Stimulated activated CD4-positive, alpha-beta T cell treated with anti-CD3 and anti-CD28 coated beads, TNF-alpha, amount 100 ng/mL, for 1 hour (primary cell): ENCODE data around the gene LRIG1.

Source experiments
- DNase-seq, 3 donors: peaks; one replicate each; pipeline ENCODE4 v3.0.0-alpha.2; 2020; ENCODE audit warnings: low read depth in 3 of 3, low spot score in 1 of 3

The LRIG1 gene, protein sequence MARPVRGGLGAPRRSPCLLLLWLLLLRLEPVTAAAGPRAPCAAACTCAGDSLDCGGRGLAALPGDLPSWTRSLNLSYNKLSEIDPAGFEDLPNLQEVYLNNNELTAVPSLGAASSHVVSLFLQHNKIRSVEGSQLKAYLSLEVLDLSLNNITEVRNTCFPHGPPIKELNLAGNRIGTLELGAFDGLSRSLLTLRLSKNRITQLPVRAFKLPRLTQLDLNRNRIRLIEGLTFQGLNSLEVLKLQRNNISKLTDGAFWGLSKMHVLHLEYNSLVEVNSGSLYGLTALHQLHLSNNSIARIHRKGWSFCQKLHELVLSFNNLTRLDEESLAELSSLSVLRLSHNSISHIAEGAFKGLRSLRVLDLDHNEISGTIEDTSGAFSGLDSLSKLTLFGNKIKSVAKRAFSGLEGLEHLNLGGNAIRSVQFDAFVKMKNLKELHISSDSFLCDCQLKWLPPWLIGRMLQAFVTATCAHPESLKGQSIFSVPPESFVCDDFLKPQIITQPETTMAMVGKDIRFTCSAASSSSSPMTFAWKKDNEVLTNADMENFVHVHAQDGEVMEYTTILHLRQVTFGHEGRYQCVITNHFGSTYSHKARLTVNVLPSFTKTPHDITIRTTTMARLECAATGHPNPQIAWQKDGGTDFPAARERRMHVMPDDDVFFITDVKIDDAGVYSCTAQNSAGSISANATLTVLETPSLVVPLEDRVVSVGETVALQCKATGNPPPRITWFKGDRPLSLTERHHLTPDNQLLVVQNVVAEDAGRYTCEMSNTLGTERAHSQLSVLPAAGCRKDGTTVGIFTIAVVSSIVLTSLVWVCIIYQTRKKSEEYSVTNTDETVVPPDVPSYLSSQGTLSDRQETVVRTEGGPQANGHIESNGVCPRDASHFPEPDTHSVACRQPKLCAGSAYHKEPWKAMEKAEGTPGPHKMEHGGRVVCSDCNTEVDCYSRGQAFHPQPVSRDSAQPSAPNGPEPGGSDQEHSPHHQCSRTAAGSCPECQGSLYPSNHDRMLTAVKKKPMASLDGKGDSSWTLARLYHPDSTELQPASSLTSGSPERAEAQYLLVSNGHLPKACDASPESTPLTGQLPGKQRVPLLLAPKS

DNA sequence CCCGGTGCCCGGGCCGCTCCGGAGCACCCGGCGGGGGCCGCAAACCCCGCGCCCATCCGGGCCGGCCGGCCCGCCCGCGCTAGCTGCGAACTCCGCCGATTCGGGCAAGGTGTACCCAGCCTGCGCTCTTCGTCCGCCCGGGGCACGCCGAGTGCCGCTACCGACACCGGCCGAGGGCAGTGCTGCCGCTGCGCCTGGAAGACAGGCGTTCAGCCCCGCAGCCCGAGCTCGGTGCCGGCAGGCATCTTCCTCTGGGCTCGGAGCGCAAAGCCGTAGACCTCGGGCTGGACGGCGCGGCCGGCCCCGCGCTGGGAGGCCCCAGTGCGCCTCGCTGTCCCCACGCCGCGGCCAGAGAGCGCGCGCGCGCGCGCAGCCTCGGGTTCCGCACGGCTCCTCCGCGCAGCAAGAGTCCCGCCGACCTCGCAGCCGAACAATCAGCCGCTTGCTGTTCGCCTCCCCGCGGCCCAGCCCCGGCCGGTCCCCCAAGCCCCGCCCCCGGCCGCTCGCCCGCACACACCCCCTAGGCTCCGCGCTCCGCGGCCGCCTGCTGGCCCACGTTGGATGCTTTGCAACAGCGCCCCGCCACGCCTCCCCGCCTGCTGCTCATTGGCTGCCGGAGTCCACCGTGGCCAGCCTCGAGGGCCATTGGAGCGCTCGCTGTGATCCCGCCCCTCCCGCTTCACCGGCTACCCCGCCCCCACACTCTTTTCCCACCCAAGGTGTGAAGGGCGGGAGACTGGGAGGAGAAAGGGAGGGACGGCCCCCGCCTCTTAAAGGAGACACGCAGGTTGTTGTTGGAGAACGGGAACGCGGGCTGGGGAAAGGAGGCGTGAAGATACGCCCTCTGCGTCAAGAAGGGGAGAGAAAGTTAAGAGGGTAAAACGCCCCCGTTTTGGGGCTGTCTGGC lies at the start of gene LRIG1:
LRIG1 (minus strand) TSS at position 447 of the 907 bp plus-strand sequence. CDS start 615 bp downstream, outside the sequence.
- DNase-seq, result peak; percentile 95 to 98 (median 96)

DNA sequence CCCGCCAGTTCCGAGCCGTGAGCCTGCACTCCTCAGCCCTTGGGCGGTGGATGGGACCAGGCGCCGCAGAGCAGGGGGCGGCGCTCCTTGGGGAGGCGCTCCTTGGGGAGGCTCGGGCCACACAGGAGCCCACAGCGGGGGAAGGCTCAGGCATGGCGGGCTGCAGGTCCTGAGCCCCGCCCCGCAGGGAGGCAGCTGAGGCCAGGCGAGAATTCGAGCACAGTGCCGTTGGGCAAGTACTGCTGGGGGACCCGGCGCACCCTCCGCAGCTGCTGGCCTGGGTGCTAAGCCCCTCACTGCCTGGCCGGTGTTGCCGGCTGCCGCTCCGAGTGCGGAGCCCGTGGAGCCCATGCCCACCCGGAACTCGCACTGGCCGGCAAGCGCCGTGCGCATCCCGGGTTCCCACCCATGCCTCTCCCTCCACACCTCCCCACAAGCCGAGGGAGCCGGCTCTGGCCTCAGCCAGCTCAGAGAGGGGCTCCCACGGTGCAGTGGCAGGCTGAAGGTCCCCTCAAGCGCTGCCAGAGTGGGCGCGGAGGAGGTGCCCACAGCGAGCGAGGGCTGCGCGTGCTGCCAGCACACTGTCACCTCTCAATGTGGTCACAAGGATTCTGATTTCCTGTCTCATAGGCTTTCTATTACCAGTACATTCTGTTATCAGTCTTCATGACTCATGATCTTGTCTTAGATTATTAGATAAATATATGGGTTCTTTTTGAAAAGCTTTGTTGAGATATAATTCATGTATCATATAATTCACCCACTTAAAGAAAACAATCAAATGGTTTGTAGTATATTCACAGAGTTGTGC lies 44.0 kb upstream of the LRIG1 start:
- no peak for DNase-seq

DNA sequence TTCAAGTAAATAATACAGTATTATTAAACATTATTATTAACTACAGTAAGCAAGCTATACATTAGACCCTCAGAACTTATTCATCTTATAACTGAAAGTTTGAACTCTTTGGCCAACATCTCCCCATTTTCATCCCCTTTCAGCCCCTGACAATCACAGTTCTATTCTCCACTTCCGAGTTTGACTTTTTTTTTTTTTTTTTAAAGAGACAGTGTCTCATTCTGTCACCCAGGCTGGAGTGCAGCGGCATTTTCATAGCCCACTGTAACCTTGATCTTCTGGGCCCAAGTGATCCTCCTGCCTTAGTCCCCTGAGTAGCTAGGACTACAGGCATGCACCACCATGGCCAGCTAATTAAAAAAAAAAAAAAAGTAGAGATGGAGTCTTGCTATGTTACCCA lies 41.3 kb upstream of the LRIG1 start:
- DNase-seq, result no peak

DNA sequence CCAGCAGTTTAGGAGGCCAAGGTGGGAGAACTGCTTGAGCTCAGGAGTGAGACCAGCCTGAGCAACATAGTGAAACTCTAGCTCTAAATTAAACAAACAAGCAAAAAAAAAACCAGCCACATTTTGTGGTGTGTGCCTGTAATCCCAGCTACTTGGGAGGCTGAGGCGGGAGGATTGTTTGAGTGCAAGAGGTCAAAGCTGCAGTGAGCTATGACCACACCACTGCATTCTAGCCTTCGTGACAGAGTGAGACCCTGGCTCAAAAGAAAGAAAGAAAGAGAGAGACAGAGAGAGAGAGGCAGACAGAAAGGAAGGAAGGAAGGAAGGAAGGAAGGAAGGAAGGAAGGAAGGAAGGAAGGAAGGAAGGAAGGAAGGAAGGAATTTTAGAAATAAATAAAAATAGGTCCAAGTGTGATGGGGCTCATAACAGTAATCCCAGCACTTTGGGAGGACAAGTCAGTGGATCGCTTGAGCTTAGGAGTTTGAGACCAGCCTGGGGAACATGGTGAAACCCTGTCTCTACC lies 38.7 kb upstream of the LRIG1 start:
- DNase-seq, result no peak

DNA sequence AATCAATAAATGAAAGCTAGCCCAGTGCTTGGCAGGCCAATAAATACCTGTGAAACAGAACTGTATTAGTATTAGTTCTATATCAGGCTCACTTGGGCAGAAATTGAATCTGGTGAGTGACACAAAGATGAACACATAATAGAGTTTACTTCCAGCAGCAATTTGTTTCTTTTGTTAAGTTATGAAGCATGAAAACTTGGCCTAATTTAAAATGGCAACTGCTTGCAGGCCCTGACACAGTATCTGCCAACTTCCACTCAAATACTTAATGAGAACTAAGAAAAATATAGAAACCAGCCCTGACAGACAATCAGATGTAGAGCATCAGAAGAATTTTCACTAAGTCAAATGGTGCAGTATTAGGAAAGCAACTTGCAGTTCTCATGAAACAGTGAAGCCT lies 37.6 kb upstream of the LRIG1 start:
- DNase-seq, result no peak

DNA sequence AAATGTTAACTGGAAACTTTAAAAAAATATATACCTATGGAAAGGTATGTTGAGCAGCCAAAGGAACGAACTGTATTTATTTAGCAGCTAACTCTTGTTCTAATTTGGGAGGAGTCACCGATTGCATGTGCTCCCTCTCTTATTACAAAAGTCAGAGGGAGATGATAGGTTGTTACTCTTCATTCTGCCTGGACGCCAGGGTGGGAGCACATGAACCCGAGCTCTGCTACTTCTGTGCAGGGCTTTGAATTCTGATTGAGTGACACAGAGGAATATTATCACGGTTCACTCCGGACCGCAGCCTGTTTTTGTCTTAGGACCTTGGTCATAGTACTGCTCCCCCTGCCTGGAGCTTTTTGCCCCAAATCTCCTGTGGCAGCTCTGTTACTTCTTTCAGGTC lies 36.9 kb upstream of the LRIG1 start:
- no peak for DNase-seq

DNA sequence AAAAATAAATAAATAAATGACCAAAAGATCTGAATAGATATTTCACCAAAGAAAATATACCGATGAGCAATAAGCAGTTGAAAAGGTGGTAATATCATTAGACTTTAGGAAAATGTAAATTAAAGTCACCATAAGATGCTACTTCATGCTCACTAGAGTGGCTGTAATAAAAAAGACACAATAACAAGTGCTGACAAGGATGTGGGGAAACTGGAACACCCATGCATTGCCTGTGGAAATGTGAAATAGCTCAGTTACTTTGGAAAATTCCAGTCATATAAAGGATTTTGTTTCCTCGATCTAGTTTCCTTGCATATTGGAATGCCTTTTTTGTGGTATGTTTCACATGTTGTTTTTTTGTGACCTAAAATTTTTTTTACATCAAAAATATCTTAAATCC lies 36.0 kb upstream of the LRIG1 start:
- DNase-seq, result no peak

DNA sequence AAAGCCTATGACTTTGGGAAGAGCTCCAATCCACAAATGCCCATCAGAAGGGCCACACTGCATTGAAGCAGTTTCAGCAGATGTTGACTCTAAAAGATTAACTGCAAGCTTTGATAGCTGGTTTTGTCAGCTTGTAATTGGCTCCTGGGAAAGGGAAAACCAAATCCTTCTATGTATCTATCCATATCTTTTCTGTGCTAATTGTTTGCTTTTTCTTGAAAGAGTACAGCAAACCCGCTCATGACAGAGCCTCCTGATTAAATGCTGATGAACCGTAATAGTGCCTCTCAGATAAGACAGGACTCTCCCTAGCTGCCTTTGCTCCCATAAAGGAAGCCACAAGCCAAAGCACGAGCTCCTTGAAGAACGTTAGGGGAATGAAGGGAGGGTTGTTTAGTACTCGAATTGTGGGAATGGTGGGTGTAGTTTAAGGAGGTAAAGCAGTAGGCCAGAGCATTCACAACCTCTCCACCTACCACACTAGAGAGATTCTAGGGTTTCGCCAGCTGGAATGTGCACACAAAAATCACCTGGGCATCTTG lies 33.6 kb upstream of the LRIG1 start:
- no peak for DNase-seq

DNA sequence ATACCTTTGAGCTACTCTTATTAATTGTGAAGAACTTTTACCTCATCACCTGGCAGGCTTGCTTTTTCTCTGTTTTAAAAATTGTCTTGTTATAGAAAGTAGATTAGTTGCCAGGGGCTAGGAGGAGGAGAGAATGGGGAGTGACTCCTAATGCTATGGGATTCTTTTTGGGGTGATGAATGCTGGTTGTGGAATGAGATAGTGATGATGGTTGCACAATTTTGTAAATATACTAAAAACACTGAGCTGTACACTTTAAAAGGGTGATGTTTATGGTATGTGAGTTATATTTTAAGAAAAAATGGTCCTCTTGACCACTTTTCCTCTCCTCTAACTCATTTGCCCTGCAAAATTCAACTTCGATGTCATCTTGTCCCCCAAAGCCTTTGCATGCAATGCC lies 31.8 kb upstream of the LRIG1 start:
- no peak for DNase-seq

DNA sequence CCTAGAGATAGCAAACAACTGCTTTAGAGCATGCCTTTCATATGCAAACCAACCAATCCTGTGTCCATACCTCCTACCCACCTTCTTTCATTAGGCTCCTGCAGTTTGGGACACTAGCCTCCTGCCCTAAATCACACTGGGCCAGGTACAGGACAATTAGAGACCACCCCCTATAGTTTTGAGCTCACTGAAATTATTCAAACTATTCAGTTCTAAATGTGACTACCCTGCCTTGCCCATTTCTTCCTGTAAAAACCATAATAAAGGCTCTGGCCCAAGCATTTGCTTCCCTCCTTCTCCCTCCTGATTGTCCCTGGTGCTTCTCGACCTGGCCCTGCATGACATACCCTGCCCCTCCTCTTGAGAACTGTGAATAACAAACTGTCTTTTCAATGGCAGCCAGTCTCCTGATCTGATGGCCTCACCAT lies 31.4 kb upstream of the LRIG1 start:
- no peak for DNase-seq

DNA sequence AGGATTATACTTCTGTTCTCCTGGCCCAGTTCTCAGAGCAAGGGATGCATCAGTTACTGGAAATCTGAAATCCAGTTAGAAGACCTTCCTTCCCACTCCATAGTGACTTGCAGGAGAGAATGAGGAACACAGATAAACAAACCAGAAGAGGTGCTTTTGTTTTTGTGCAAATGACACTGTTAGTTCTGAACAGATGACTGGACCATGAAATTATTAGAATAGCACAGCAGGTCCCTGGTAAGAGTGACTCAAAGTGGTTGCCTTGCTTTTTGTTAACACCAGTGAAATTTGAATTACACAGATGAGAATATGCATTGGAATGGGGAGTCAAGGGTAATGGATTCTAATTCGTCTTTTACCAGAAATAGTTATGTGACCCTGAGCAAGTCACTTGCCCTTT lies 30.4 kb upstream of the LRIG1 start:
- no peak for DNase-seq

DNA sequence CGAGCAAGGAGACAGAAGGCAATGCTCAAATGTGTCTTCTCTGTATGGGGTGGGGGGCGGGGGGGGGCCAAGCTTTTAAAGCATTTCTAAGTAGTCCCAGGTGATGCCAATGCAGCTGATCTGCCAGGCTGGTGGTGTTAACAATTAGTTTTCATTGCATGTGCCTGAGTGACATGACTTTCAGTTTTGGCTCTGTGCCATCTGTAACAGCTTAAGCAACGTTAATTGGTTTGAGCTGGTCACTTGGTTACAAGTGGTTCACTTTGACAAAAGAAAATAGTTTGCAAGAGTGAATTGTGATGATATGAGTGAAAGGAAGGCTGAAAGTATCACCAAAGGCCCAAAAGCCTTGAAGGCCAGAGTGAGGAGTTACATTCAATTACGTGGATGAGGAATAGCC lies 26.4 kb upstream of the LRIG1 start:
- no peak for DNase-seq

DNA sequence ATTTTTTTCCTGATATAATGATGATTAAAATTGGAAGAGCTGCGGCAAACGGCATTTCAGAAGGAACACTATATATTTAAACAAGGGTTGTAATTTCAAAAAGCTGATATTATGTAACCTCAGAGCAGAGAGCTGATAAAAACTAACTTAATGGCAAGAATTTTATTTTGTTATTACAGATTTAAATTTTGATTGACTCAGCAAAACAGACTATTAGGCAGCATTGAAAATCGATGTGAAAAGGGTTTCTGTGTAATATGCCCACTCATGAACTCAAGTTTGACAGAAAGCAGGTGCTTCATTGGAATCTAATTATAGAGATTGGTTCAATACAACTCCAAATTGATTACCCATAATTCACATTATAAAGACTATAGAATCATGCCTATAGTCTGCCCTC lies 24.9 kb upstream of the LRIG1 start:
- no peak for DNase-seq

DNA sequence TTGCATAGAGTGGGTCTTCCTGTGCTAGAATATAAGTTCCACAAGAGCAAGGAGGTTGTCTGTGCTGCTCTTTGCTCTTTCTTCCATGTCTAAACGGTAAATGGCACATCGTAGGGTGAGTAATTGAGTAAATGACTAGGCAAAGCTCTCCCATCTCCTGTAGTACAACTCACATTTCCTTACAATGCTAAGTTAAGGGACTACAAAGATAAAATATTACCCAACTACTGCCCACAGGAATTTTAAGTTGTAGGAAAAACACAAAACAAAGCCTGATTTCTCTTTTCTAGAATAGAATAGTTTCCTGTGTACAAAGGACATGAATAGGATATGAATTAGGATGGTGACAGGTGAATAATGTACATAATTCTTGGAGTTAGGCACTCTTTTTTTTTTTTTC lies 19.9 kb upstream of the LRIG1 start:
- DNase-seq, result no peak

DNA sequence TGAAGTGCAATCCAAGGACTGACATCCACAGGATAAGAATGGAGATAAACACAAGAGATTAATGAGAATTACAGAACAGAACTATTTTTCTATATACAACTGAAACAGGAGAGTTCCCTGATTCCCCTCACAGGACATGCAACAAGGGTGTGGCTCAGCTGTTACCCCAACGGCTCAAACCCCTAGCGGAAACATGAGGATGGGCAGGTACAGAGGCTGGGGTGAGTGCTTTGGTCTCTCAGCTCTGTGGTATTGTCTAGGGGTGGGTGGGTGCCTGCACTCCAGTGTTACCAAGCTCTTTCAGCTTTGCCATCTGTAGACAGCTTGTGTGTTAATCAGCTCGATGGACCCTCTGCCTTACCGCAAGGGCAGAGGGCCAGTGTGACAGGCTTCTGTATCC lies 17.8 kb upstream of the LRIG1 start:
- DNase-seq, result no peak

DNA sequence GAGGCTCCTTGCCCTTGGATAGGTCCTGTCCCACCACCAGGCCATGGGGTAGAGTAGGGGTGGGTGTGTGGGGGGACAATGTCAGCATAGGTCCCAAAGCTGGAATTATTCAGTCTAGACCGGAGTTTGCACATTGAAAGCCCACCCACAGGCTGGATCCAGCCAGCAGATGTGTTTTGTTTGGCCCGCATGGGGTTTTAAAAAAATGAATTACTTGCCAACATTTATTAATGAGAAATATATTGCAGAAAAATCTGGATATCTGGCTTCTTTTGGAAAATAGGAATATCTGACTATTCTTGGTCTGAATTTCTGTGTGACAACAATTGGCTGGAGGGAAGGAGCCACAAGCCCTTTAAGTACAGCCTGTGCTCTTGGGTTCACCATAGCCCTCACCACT lies 17.3 kb upstream of the LRIG1 start:
- no peak for DNase-seq

DNA sequence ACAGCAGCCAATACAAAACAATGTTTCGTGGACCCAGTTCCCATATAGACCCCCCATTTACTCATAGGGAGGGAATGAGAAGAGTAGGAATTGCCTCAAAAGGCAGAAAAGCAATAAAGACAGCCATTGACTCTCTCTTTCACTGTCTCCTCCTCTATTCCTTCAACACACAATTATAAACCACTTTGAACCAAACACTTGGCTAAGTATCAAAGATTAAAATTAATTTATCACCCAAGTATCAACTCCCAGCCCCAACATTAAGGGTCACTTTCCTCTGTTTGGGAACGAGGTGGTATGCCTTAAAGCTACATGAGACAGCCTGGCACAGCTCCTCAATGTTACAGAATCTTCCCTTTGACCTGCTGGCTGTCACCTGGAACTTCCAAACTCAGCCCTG lies 16.4 kb upstream of the LRIG1 start:
- no peak for DNase-seq

DNA sequence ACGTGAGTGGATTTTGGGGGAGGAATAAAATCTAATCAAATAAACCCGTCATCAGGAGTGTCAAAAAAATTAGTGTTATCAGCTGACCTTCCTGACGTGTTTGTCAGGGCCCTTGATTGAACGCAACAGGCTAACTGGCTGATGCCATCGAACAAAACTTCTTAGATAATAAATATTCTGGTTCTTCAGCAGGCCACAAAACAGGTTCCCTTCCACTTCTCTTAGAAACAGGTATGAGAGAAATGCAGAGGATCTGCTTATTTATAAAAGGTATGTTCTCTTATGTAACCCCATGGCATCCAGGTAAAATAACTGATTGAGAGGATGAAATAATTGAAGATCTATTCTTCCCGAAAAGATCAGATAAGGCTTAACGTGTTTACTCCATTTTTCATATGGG lies 7.6 kb upstream of the LRIG1 start:
- DNase-seq, result no peak

DNA sequence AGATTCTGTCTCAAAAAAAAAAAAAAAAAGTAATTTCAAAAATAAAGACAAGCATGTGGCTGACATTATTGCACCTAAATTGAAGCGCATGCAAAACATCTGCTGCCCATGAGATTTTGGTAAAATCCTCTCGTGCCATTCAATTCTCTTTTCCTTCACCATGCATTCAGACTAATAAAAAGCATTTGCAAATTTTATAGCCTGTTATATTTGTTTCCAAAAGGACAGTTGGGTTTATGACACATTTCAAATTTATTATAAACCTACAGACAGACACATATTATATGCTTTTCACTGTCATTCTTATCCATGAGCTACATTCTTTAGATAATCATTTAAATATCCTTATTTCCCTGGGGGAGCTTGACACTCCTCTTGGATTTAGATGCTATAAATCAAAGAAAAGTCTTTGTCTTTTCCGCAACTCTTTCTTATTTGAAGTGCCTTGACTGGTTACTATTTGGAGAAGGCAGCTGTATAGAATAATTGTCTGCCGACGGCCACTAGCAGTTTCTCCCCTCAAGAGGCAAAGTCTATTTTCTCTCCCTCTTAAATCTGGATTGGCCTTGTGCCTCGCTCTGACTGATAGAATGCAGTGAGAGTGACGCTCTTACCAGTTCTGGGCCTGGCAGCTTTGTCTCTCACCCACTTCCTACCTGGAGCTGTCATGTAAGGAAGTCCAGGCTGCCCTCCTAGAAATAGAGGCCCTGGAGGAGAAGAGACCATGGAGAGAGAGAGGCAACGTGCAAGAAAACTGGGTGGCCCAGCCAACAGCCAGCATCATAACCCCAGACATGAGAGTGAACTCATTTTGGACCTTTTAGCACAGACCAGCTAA lies 6.8 kb upstream of the LRIG1 start:
- no peak for DNase-seq
